GM15510 (cell line): ENCODE results near the gene PRDM11.

Experiments
- POLR2A ChIP-seq: IDR thresholded peaks from 3 replicates; pipeline ENCODE4 v1.6.1; 2011; ENCODE audit warnings: borderline replicate concordance; ENCODE audit not compliant: insufficient read length; ENCODE audit errors: extremely low read depth

Gene PRDM11

GRCh38 chr11:45147891-45148675 lies 1.6 kb downstream of the PRDM11 start:
- no peak for TF ChIP-seq POLR2A

GRCh38 chr11:45149483-45150056 lies 3.1 kb downstream of the PRDM11 start:
- no peak for TF ChIP-seq POLR2A

GRCh38 chr11:45150301-45150700 lies 3.9 kb downstream of the PRDM11 start:
- TF ChIP-seq POLR2A, result no peak

DNA sequence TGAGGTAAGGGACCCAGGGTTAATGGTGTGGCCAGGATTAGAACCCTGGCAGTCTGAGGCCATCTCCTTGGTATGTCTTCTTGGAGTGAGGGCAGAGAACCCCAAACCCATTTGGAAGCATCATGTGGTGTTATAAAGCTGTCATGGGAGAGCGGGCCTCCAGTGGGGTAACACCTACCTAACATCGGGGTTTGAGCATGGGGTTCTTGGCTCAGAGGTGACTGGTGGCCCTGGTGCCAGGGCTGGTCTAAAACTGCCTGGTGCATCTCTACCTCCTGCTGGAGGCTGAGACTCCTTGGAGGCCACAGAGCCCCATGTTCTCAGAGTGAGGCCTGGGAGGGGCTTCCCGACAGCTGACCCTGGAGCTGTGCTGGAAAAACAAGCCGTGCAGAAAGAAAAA lies 4.5 kb downstream of the PRDM11 start:
- no peak for TF ChIP-seq POLR2A

DNA sequence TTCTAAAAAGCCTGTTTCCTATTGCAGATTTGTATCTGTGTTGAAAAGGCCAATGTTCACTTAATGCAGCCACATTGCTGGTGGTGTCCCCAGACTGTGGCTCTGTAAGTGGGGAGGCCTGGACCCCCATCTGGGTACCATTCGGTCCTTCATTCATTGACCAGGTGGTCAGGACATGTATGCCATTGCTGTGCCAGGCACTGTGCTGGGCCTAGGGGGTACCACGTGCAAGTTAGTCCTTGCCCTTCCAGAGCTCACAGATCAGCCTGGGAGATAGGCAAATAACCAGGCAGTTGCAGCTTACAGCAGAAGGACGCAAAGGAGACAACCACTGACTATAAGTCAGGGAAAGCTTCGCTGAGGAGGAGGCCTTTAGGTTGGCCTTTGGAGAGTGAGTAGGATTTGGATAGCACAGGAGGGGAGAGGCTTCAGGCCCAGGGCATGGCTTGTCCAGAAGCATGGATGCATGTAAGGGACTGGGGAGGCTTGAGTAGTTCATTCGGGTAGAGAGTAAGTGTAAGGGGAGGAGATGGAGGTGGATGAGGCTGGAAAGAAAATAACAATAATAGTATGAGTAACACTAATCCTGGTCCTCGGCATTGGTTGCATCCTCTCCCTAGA lies 5.0 kb downstream of the PRDM11 start:
- TF ChIP-seq POLR2A, result no peak

DNA sequence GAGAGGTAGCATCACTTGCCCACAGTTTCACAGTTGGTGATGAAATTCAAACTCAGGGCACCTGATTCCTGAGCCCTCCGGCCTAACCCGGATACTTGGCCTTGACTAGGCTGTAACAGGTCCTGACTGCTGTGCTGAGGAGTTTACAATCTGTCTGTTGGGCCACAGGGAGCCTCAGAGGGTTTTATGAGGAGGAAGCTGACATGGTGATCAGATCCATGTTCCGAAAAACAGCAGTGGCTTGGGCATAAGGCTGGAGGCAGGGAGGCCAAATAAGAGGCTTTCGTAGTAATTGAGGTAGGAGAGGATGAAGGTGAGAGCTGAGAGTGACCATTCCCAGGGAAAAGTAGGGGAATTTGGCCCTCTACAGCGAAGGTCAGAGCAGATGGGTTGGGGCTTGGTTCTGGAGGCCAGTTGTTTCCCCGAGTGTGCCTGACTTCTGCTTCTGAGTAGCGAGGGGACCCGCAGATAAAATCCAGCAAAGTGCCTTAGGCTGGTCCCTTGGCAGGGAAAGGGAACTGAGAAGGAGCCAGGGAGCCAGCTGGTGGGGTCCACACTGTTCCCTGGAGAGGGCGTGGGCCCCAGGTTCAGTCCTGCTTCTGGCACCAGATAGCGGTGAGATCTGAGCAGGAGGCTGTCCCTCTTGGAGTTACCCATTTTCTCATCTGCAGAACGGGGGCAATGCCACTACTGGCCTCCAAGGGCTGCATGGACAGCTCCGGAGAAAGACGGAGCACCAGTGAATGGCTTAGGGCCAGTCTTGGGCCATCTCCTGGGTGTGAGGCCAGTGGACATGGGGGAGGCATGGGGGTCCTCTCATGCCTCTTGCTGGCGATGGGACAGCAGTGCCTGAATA lies 6.5 kb downstream of the PRDM11 start:
- TF ChIP-seq POLR2A, result no peak

DNA sequence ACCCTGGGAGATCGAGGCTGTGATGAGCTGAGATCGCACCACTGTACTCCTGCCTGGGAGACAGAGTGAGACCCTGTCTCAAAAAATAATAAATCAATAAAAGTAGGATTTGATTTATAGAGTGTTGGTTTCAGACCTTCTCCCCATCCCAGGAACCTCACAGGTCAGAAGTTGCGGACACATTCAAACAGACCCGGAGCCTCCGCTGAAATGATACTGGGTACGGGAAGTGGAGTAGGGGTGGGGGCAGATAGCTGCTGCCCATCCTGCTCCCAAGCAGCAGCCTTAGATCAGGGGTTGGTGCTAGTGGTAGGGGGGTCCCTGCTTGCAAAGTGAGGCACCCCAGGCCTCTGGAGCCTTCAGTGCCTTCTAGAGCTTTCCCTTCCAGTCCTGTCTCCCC lies 7.8 kb downstream of the PRDM11 start:
- no peak for TF ChIP-seq POLR2A

DNA sequence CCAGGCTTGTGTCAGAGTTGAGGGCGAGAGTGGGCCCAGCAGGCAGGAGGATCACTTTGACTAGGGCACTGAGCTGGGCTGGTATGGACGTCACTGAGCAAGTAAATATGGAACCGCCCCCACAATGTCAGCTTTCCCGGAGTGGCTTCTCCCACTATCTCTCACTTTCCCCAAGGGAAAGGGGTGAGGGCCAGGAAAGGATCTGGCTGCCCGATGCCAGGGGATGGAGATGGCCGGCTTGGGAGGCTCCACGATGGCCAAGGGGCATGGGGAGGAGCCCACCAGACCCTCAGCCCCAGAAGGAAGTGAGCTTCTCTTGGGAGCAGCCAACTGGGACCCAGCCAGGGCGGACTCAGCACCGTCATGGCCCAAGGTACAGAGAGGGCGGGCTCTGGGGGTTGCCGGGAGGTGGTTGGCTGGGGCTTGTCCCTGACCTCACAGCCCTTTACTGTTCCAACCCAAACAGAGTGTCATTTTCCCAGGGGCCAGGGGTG lies 8.7 kb downstream of the PRDM11 start:
- TF ChIP-seq POLR2A, result no peak

- TF ChIP-seq POLR2A, result no peak
Observed at GRCh38 chr11:45155627-45156180, 9.3 kb downstream of the PRDM11 start.

DNA sequence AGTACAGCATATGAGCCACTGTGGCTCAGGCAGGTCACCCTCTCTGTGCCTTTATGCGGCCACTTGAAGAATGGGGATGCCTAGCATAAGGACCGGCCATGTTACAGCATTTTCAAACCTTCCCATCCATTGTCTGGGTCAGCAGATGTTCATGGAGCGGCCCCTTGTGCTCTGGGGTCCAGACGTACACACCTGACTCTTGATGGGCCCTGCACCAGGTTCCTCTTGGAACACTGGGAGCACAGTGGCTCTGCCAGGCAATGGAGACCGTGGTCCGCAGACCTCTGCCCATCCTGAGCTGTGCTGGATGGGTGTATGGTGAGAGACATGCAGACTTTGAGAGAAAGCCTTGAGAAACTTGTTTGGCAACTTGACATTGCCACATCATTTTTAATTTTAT lies 9.8 kb downstream of the PRDM11 start:
- TF ChIP-seq POLR2A, result no peak

- TF ChIP-seq POLR2A, result no peak
Observed at GRCh38 chr11:45156741-45157140, 10.3 kb downstream of the PRDM11 start.

- no peak for TF ChIP-seq POLR2A
Observed at GRCh38 chr11:45157247-45158209, 11.1 kb downstream of the PRDM11 start.

DNA sequence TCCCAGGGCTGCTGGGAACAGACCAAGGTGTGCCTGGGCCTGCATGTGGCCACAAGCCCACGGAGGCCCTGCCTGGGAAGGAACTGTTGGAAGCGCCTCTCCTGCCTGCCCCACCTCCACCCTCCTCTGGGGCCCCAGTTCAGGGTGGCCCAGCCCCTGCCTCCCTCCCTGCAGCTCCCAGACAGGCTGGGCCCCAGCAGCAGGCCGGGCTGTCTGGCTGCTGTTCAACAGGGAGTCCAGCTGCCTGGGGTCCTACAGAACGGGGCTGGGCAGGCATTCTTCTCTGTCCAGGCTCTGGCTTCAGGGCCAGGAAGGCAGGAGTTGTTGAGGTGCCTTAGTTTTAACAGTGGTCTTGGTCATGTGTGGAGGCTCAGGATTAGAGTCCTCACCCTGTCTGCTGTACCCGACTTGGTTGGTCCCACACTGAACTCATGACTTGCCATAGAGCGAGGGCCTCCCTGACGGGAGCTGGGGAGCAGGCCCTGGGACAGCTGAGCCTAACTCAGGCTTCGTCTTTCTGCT lies 11.8 kb downstream of the PRDM11 start:
- no peak for TF ChIP-seq POLR2A
